Dedifferentiated amniotic fluid mesenchymal stem cell (primary cell): ENCODE data around the gene CCDC92.
A peak's percentile ranks its signal among the peaks of the same experiment; 100 is the strongest.

ENCODE experiments used
- DNase-seq: peaks from one replicate; pipeline ENCODE4 v3.0.0-alpha.2; 2016; ENCODE audit errors: extremely low spot score

The CCDC92 gene

DNA sequence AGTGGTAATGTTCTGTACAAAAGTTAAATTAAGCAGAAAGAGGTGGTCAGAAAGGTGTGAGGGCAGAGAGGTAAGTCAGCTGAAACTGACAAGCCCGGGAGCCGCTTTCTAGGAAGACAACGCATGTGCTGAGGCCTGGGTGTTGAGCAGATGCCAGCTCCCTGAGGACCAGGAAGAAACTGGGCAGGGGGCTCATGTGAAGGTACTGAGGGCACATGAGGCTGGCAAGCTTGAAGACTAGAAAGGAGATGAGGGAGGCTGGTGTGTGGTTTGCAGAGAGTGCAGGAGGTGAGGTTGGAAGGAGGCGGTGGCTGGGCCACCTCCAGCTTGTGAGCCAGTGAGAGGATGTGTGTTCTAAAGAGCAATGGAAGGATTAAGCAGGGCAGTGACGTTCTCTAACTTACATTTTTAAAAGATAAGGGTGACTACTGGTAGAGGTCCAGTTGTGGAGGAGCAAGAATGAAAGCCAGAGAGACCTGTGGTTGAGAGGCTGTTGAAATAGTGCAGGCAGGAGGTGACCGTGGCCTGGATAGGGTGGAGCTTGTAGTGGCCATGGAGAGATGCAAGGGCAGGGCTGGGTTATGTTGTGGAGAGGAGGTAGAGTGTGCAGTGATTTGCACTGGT is 29.5 kb upstream of the CCDC92 start:
- DNase-seq = no peak

GRCh38 chr12:124001343-124001742 is 28.7 kb upstream of the CCDC92 start:
- no peak for DNase-seq

- DNase-seq = no peak
Measured at GRCh38 chr12:124000111-124000510, 27.5 kb upstream of the CCDC92 start.

- DNase-seq = no peak
Measured at GRCh38 chr12:123998991-123999359, 26.3 kb upstream of the CCDC92 start.

GRCh38 chr12:123998344-123998990 is 25.8 kb upstream of the CCDC92 start:
- no peak for DNase-seq

DNA sequence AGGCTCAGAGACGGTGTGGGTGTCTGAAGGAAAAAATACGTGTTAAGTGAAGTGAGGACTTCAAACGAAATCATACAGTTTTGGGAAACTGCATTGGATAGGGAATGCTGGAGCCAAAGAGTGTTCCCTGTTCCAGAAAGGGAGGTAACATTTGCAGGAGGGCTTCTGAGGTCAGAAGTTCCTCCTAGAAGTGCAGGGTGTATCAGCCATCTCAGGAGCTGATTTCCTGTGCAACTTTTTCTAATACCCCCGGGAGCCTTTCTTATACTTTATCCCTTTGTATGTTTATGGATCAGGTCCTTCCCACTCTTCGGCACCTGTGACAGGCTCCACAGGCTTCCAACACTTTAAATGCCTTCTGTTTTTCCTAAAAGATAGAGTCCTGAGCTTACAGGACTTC is 25.3 kb upstream of the CCDC92 start:
- no peak for DNase-seq

DNA sequence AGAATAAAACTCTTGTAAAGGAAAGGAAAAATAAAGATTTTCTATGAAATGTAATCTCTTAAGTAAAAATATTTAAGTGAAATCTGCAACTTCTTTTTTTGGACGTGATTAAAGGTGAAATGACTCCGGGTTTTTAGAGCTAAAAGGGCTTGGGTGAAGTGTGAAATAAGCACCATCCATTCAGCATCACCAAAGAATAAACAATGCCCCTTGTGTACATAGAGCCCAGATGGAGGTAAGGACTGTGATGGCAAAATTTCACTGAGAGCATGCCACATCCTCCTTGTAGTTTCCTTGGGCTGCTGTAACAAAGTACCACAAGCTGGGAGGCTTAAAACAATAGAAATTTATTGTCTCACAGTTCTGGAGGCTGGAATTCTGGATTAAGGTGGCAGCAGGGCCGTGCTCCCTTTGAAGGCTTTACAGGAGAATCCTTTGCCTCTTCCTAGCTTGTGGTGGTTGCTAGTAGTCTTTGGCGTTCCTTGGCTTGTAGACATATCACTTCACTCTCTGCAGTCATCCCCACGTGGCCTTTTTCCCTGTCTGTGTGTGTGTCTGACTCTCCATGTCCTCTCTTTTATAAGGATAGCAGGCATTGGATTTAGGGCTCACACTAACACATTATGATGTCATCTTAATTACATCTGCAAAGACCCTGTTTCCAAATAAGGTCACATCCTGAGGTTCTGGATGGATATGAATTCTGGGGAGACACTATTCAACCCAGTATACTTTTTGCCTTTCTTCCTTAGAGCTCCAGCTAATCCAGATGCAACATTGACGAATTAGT is 24.6 kb upstream of the CCDC92 start:
- no peak for DNase-seq

- DNase-seq = no peak
Measured at GRCh38 chr12:123996581-123996980, 23.9 kb upstream of the CCDC92 start.

- DNase-seq = no peak
Measured at GRCh38 chr12:123995023-123995748, 22.6 kb upstream of the CCDC92 start.

DNA sequence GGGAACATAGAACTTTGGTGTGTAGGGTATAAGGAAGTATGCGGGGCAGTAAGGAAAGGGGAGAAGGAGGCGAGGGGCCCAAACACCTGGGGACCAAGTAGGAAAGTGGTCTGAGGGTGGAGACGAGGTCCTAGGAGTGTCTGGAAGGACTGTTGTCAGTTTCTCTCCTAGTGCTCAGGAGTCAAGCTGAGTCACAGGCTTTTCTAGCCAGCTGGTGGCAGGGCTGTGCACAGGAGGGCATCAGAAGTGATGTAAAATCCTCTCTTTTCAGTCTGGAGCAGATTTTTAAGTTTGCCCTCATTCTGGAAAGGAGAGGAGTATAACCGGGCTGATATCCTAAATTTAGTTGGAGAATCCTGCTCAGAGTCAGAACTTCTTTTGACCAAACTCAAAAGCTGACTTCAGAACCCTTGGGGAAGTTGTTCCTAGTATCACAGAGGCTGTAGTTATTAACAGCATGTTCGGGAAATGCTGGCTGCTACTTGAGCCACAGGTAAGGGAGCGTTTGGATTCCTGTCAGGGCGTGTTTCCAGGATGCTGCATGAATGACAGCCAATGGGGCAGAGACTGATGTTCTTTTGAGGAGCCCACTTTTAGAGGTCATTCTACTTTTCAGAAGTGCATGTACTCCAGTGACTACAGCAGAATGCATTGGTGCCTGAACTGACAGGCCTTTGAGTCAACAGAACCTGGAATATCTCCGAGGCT is 19.6 kb upstream of the CCDC92 start:
- no peak for DNase-seq

- DNase-seq = no peak
Measured at GRCh38 chr12:123991372-123991951, 18.8 kb upstream of the CCDC92 start.

- no peak for DNase-seq
Measured at GRCh38 chr12:123990511-123990910, 17.9 kb upstream of the CCDC92 start.

GRCh38 chr12:123989753-123990152 is 17.1 kb upstream of the CCDC92 start:
- no peak for DNase-seq

DNA sequence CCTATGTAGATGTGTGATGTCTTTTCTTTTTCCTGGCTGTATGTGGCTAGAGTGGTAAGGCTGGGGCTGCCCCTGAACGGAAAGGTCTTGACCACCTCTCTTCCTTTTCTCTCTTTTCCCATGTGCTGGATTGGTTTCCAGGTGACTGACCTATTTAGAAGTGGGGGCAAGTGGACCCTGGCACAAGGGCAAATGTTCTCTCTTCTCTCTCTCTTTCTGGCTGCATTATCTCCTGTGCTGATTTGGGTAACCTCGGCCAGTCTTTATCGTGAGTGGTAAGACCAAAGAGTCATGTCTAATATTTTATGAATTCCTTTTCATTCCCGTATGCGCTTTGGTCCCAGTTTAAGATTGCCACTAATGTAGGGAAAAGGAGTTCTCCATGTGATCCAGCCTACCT is 16.5 kb upstream of the CCDC92 start:
- DNase-seq = no peak

- no peak for DNase-seq
Measured at GRCh38 chr12:123987022-123987421, 14.4 kb upstream of the CCDC92 start.

DNA sequence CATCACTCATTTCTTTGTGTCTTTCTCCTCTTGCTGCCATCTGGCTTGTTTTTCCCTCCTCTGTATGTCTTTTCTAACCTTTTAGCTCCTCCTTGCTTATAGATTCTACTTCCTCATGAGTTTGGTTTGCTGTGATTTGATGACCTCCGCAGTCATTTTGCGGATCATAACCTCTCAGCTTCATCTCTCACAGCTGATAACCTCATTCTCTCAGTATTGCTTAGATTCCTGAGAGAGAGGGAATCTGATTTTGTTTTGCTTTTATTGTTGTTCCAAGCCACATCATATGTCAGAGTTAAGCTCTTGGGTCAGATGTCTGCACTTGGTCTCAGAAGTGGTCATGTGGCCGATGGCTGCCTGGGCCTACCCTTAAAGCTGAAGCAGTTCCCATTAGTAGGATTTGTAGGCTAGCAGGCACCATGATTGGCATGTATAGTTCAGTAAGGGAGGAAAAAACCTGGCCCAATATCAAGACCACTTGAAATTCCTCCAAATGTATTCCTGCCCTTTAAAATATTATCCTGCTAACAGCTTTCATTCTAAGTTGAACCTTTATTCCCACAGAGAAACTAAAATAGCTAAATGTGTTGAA is 13.8 kb upstream of the CCDC92 start:
- DNase-seq = no peak

GRCh38 chr12:123984903-123985302 is 12.3 kb upstream of the CCDC92 start:
- DNase-seq = no peak

DNA sequence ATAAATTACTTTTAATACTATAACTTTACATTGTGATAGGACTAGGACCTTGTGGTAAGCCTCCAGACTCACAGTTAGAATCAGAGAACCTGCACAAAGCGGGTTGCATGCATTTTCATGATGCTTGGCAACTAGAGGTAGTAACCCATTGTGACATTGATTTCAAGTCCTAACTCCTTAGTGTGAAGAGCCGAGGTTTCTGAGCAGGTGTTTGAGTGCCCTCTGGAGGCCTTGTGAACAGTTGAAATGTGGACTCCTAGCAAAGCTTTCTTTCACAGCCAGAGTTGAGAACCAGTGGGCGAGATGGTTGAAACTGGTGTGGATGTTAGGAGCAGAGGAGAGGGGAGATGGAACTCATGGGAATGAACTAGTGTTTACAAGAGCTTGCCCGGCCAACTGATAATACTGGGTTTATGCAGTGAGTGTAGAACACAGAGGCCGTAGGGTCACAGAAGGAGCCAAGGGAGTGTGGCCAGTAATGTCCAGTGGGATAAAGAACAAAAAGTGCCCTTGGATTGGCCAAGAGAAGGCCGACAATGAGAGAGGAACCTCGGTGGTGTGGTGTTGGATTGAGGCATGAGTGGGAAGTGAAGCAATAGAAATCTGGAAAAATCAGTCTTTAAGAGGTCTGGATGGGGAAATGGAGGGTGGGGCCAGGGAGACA is 11.3 kb upstream of the CCDC92 start:
- peak; percentile 81 for DNase-seq

- DNase-seq = no peak
Measured at GRCh38 chr12:123982269-123982668, 9.6 kb upstream of the CCDC92 start.

GRCh38 chr12:123979566-123979965 is 6.9 kb upstream of the CCDC92 start:
- DNase-seq = no peak
